HG02870 (cell line): ENCODE results near the gene PCBP4.
A peak's percentile ranks its signal among the peaks of the same experiment; 100 is the strongest.

Experiments
- ATAC-seq: cut with Tn5 transposase; IDR thresholded peaks from one replicate; pipeline ENCODE4 v1.9.1; 2021; ENCODE audit warnings: mild to moderate bottlenecking, moderate library complexity; ENCODE audit not compliant: unreplicated experiment

The PCBP4 gene

DNA sequence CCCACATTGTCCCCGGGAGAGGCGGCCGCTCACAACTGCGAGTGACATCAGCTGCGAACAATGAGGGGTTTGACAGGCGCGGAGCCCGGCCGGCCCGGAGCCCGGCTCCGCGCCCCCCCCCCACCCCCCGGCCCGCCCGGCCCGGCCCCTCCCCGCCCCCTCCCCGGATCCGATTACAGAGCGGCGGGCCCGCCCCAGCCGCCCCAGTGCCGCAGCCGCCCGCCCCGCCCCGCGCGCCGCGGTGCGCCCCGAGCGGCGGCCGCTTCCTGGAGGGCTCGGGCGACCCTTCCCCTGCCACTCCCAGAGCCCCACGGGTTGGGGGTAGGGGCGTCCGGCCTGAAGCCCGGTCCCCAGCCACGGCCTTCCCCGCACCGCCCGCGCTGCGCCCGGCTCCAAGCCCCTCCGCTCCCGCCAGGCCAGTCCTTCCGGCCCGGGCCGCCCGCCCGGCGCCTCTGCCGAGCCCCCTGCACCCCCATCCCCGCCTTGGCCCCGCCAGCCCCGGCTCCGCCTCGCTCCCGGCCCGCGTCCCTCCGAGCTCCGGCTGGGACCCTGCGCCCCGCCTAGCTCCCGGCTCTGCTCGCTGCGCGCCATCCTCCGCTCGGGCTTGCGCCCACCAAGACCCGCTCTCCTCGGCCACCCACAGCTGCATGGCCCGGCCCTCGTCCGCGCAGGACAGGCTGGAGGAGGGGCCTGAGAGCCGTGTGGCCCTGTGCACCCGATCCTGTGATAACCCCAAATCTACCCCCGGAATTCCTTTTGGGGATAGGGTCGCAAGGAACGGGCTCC is at the start of gene PCBP4:
Gene PCBP4, minus strand, starts transcription at position 71 of the 786 bp plus-strand sequence. CDS start 6,214 bp downstream, outside the sequence.
- no peak for ATAC-seq

DNA sequence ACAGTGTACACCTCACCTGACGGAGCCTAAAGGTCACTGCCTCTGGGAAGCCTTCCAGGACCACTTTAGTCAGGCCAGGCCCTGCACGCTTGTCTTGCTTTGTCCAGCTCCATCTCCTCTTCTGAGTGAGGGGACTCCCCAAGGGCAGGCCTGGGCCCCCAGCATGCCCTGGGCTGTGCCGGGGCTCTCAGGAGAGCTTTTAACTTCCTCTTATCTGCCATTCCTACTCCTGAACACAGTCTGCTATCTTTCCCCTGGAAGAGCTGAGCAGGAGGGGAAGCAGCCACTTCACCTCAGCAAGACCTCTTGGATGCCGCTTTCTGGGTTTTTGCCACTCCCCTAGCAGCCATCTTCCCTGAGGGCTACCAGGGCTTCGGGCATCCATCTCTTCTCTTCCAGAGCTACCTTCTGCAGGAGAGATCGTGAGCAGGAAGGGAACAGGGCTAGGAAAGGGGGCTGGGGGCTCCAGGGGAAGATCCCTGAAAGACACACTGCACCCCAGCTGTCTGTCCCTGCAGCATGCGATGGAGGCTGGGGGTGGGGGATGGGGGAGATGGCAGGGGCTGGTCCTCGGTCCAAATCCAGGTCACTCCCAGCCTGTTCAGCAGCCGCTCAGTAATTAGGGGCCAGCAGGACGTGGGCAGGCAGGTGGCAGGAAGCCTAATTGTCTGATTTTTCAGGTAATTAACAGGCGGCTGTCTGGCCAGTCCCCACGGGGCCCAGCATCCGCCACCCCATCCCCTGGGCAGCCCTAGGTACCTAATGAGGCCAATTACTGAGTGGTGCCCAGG is 48.4 kb upstream of the PCBP4 start:
- no peak for ATAC-seq

DNA sequence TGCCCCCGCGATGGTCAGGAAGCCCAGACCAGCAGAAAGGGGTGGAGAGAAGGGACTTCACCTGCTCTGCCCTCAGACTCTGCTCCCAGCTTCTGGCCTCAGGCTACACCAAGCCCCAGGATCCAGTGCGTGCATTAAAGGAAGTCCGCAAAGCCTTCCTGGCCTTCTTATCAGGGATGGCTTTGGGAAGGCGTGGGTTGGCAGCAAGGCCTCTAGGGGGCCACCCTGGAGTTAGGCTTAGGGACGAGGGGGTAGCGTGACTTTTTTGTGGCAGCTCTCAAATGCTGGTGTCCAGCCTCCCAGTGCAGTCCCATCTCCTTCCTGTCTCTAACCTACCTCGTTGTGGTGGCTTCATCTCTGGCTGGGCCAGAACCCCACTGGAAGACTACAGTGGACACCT is 47.4 kb upstream of the PCBP4 start:
- no peak for ATAC-seq

DNA sequence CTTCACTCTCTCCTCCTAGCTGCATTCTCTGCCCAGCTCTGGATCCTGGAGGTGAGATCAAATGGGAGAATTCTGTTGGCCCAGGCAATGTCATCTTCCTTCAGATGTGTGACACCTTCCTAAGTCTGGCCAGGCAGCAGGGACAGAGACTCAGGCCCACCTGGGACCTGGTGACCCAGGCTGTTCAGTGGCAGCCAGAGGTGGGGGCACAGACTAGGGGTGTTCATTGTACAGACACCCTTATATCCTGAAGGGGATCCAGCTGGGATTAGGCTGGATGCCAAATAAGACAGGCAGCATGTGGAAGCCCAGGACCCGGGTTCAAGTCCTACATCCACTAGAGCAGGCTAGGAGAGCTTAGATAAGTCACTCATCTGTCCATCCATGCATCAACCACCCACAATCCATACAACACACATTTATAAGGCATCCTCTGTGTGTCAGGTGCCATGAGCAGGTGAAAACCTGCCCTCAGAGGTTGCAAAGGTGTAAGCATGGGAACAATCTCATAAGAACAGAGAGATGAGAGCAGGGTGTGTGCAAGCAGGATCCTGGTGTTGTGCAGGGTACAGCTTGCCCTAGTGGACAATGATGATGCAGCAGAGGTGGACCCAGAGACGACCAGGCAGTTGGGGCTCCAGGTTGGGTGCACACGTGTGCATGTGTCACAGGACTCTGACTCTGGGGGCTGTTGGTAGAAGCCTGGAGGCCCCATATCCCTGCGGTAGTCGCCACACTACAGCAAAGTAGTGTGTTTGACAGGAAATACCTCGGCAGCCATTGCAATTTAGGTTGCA is 46.7 kb upstream of the PCBP4 start:
- ATAC-seq: no peak

DNA sequence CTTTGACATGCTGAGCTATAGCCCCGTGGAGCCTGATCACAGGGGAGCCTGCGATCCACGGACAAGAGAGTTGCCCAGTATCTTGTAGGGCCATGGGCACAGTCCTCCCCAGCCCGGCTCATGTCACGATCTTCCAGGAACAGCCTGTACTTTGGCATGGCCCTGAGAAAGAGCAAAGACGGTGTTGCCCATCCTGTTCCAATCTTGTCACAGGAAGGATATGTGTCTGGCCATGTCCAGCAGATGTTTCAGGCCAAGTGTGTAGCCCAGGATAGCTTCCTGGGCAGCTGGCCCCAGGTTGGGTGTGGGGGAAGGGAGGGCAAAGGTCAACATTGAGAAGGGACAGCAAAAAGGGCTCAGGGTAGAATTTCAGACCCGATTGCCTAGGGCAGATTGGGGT is 45.4 kb upstream of the PCBP4 start:
- ATAC-seq: no peak

DNA sequence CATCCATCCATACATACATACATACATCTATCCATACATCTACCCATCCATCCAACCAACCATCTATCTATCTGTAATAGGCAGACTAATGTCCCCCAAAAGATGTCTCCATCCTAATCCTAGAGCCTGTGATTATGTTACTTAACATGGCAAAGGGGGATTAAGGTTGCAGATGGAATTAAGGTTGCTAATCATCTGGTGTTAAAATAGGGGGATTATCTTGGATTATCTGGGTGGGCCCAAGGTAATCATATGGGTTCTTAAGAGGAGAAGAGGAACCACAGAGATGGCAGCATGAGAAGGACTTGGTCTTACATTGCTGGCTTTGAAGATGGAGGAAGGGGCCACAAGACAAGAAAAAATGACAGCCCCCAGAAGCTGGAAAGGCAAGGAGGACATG is 43.2 kb upstream of the PCBP4 start:
- no peak for ATAC-seq

DNA sequence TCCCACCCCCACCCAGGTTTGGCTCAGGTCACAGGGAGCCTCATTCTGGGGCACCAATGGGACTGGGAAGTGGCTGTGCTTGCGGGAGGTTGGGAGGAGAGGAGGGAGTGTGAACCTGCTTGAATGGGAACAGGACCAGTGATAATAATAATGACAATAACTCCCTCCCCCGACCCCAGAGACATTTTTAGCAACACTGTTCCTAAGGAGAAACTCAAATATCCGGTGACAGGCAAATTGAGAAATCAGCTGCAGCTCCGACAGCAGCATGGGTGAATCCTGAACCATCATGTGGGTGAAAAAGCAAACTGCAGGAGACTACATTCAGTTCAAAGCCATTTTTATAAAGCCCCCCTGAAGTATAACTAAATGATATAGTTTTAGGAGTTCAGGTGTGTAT is 40.0 kb upstream of the PCBP4 start:
- no peak for ATAC-seq

DNA sequence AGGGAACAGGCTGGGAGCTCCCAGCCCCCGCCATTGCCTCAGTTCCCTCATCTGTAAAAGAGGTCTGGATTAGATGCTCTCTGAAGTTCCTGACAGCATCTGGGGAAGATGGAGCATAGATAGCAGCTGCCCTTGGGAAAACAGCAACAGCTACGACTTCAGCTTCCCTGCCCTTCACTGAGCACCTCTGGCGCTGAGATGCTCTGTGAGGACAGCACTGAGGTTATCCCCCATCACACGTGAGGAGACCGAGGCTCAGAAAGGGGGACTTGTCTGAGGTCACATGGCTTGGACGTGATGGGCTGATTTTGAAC is 39.5 kb upstream of the PCBP4 start:
- ATAC-seq: no peak

DNA sequence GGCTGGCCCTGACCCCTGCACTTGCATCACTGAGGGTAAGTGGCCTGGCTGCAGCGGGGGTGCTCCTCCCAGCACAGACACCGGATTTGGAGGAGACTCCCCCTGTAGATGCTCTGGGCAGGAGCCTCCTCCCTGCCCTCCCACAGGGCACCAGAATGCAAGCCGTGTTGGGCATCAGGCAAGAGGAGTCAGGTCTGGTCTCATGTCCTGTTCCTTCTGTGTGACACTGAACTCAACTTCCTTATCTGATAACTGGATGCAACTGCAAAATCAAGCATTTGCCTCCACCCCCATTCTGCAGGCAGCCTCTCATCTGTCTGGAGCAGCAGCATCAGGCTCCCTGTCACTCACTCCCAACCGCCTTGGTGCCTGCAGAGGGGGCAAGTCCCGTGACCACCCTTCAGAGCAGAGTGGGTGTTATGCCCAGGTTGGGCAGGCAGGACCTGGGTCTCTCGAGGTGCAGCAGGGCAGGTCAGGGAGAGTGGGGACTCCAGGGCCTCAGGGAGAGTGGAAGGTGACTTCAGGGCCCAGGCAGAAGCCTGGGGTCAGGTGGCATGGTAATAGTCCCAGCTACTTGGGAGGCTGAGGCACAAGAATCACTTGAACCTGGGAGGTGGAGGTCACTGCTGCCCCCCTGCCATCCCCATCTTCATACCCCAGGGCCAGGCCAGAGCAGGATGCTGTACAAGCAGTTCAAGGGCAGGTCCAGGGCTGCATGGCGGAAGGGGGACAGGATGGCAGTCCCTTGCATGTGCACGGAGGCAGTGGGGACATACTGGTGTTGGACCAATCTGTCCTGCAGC is 39.0 kb upstream of the PCBP4 start:
- no peak for ATAC-seq

DNA sequence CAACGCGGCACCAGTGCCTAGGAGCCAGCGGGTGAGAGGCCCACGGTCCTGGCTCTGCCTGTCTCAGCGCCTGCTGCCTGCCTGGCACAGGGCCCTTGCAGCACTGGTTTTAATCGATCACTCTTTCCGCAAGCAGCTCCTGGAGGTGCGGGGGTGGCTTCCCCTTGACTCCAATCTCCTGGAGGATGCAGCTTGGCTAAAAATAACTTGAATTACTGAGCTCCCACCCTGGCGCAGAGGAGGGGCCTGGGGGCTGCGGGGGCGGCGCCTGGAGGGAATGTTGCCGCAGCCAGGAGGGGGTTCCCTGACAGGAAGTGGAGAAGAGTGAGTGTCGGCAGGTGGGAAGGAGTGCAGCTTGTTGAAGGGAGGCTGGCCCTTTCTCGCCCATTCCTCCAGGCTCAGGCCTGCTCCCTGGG is 38.3 kb upstream of the PCBP4 start:
- no peak for ATAC-seq

DNA sequence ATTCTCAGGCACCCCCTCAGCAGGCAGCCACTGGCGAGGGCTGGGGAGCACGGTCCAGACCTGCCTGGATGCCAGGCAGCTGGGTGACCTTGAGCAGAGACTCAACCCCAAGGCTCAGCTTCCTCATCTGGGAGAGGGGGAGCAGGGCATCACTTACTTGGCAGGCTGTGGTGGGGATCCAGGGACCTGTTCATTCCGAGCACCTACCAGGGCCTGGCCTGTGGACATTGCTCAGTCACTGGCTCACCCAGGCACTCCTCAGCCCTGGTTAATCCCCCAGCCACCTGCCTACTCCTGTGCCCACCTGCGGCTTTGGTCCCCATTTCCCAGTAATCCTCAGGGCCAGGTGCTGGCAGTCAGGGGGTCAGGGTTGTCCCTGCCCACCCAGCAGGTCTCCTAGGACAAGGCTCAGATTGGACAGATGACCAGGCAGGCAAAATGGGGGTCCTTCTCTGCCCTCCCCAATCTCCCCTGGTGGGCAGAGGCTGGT is 37.7 kb upstream of the PCBP4 start:
- ATAC-seq: no peak

DNA sequence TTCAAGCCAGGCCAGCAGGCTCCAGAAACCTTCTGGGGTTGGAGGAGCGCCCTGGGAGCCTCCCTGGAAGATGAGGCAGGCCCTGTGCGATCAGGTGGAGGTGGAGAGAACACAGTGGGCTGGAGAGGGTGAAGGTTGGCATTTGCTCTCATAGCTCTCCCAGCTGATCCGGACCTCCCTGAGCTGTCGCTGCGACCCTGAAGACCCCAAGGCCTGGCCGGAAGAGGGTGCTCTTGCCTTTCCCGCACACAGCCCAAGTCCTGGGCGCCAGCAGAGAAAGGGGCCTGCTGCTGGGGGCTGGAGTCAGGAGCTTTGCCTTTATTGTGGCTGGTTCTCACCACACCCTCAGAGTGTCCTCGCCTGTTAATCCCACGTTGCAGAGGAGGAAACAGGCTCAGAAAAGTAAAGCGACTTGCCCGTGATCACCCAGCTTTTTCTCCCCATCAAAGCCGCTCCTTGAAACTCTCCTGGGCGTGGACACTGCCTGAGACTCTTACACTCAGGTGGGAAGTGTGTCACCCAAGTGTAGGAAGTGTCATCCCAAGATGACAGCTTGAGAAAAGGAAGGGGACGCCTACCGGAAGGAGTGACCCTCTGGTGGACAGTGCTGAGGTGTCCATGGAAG is 37.0 kb upstream of the PCBP4 start:
- no peak for ATAC-seq

DNA sequence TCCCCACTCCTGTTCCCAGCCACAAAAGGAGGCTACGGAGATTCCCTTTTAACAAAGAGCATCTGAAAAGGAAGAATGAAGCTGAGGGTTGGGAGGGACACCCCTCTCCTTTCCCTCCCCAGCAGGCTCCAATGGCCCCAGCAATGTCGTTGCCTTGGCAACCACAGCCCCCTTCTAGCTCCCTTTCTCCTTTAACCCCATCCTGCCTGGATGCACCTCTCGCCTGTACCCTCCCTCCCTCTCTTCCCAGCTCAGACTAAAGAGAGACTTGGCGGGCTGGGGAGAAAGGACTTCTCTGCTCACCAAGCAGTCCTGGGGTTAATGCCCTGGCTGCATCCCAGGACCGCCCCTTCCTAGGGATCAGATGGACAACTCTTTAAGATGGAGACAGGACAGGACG is 35.5 kb upstream of the PCBP4 start:
- no peak for ATAC-seq

DNA sequence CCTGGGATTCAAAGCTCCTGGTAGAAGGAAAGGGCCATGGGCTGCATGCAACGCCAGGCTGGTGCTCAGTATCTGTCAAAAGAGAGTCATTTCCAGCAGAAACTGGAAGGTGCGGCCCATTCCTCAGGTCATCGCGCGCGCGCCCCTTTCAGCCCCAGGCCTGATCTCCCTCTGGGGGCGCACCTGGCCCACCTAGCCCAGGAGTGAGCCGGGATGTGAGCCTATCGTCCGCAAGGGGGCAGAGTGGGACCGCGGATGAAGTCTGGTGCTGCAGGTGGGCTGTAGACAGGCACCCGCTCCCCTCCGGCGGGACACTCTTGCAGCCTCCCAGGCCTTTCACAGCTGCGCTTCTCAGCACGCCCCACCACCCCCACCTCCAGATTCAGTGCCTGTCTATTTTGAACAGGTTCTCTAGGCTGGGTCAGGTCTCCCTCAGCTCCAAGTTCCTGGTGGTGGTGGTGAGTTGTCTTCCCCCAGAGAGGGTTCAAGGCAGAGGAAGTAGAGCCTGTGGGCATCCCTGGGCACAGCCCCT is 34.3 kb upstream of the PCBP4 start:
- peak; percentile 59 for ATAC-seq

DNA sequence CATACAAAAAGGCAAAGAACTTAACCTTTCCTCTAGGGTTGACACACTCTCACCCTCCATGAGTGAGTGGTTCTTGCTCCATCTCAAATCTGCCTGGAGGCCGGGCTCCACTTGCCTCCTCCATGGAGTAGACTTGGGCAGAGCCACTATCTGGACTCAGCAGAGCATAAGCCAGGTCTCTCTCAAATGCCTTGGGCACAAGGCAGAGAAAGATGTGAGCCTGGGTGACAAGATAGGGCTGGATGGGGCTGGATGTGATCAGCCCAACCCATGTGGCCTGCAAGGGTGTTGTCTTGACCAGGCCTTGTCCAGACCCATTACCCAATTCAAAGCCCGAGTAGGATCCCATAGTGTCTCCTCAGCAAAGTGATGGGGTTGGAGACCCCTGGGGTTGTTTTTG is 32.6 kb upstream of the PCBP4 start:
- no peak for ATAC-seq

DNA sequence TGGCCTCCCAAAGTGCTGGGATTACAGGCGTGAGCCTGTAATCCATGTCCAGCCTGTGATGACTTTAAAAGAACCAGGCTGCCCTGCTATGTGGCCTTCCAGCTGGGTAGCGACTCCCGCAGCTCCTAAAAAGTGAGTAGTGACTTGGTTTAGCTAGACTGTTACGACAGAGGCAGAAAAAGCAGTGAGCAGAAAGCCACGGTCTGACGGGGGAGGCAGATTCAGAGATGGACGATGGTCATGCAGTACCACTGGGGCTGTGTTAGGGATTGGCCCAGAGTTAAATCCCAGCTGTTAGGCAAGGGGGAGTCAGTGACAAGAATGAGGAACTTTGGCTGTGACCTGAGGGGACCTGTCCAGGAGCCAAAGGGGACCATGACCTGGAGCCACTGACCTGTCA is 31.5 kb upstream of the PCBP4 start:
- ATAC-seq: no peak

DNA sequence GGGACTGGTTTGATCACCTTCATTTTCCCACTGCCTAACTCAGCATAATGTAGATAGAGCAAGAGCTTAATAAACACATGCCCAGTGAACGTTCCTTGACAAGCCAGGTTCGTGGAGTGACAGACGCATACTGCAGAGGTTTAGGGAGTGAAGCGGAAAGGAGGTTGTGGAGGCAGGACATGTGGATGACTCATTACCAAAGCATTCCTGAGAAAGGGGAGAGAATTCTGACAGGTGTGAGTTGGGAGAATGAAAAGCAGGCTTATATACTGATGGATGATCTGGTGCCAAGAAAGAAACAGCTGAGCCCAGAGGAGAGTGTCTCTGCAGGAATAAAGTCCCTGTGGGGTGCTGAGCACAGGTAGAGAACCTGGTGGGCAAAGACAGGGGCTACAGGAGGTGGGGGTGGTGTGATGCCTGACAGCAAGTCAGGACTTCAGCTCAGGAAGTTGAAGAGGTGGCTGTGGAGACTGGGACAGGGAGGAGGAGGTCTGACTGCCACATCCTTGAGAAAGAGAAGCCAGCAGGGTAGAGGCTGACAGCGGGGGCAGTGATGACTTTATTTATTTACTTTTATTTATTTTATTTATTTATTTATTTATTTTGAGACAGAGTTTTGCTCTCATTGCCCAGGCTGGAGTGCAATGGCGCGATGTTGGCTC is 30.8 kb upstream of the PCBP4 start:
- ATAC-seq: no peak

DNA sequence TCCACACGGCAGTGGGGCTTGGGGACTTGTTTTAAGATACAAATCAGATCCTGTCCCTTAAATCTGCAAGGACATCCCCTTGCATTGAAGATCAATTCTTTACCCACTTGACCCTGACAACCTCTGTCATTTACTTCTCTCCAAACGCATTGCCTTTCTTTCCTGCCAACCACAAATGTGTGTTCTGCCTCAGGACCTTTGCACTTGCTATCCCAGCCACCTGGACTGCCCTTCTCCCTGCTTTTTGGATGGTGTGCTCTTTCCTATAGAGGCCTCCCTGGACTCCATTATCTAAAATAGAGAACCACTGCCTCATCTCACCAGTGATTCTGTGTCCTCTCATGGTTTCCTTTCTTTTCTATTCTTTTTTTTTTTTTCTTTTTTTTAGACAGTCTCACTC is 29.9 kb upstream of the PCBP4 start:
- no peak for ATAC-seq

DNA sequence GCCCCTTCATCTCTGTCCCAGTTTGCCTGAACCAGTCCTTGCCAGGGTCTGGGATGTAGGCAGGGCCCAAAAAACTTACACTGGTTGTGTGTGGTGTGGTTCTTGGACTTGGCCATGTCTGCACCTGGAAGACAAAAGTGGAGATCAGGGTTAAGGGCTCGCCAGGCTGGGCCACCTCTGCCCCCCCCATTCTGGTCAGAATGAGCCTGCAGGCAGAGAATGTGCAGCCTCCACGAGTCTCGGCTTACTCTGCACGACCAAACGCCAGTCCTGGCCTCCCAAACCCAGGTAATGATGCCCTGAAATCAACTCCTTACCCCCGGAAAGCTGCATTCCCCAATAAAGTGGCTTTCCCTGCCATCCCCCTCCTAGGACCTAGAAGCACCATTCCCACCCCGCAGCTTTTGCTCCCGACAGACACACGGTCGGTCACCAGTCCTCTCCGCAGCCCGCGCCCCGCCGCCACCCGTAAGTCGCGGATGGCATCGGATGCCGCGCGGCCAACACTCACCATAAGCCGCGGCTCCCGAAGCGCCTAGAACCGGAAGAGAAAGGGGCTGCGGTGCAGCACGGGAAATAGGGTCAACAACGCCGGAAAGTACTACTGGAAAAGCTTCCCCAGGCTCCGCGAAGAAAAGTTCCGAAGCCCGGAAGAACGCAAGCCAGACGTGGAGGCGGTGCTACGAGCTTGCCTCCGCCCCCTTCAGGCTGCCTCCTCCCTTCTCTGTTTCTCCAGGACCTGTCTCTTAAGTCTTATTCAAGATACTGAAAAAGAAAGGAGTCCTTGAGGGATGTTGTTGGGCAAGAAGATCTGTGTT is 28.3 kb upstream of the PCBP4 start, which contains the start of gene RPL29:
Gene RPL29, minus strand, starts transcription at position 550 of the 818 bp plus-strand sequence. Its CDS starts 434 bp downstream, at position 116.
- peak; percentile 93 for ATAC-seq
